ENCODE data around the gene UBLCP1. TPM values are rescaled to one million over a fixed set of nuclear protein-coding genes. Genes with fewer than 3 reads are reported as not detected.

The UBLCP1 gene
- total RNA-seq, 1 experiment from 2014 or later: 32.9 TPM

DNA sequence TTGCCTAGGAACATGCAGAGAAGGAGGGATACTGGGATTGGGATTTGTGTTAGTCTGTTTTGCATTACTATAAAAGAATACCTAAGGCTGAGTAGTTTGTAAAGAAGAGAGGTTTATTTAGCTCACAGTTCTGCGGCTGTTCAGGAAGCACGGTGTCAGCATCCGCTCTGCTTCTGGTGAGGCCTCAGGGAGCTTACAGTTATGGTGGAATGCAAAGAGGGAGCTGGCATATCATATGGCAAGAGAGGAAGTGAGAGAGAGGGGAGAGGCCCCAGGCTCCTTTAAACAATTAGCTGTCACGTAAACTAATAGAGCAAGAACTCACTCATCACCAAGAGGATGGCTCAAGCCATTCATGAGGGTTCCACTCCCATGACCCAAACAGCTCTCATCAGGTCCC, 40.2 kb downstream of the UBLCP1 start (continued):
- TF ChIP-seq, protein P1, sequence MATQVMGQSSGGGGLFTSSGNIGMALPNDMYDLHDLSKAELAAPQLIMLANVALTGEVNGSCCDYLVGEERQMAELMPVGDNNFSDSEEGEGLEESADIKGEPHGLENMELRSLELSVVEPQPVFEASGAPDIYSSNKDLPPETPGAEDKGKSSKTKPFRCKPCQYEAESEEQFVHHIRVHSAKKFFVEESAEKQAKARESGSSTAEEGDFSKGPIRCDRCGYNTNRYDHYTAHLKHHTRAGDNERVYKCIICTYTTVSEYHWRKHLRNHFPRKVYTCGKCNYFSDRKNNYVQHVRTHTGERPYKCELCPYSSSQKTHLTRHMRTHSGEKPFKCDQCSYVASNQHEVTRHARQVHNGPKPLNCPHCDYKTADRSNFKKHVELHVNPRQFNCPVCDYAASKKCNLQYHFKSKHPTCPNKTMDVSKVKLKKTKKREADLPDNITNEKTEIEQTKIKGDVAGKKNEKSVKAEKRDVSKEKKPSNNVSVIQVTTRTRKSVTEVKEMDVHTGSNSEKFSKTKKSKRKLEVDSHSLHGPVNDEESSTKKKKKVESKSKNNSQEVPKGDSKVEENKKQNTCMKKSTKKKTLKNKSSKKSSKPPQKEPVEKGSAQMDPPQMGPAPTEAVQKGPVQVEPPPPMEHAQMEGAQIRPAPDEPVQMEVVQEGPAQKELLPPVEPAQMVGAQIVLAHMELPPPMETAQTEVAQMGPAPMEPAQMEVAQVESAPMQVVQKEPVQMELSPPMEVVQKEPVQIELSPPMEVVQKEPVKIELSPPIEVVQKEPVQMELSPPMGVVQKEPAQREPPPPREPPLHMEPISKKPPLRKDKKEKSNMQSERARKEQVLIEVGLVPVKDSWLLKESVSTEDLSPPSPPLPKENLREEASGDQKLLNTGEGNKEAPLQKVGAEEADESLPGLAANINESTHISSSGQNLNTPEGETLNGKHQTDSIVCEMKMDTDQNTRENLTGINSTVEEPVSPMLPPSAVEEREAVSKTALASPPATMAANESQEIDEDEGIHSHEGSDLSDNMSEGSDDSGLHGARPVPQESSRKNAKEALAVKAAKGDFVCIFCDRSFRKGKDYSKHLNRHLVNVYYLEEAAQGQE (IDR thresholded peaks at IDR 0.05; ENCODE audit: low read depth): no peak

DNA sequence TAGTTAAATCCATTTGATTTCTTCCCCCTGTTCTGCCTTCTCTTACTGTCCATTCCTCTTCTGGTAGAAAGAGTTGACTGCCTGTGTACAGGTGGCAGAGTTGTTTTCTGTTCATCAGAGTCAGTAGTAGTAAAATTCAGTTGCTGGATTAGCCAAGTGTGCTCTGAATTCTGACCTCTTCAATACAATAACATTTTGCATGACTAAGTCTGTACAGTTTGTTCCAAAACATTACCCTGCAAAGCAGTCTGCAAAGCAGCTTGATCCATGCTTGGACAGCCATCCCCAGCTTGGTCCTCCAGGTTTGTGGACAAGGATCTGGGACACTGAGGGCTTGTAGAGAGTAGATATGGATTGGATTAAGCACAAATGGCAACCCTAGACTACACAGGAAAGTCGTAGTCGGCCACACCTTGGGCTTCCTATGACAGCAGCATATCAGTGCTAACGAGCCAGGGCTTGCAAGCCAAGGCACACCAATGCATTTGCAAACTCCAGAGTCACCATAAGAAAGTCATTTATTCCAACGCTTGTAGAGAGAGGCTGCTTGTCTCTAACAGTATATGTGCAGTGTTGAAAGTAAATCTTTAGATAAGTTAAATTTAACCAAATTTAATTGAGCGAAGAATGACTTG, 42.0 kb downstream of the UBLCP1 start:
- intact Hi-C loops (cut with micrococcal nuclease): no loop called here
- Histone ChIP-seq H3K9me3 (ENCODE audit: control insufficient read depth in 1 of 2, insufficient read depth in 1 of 2, low read depth in 1 of 2, low read length in 2 of 2) (peaks cover 15 to 17% of the 10 kb centered on the region in 2 experiments; a peak in 3 of 4 replicates), H2AFZ (ENCODE audit: low read depth, low read length, poor library complexity, severe bottlenecking) (no peak overlapping the region), H4K20me1 (ENCODE audit: insufficient read depth) (no peaks in the 10 kb centered on the region), H3K4me3 (replicated peaks in 1 of 2; ENCODE audit: low read depth in 1 of 2, low read length in 2 of 2) (no peak overlapping the region), H3K27me3 (ENCODE audit: insufficient read depth, low read length) (no peaks in the 10 kb centered on the region), H3K27ac (ENCODE audit: low read depth, low read length) (no peak overlapping the region), H3K36me3 (ENCODE audit: control insufficient read depth in 1 of 2, insufficient read depth in 2 of 2, low read length in 2 of 2) (no peaks in the 10 kb centered on the region), H3K4me1 (ENCODE audit: control insufficient read depth in 1 of 2, insufficient read depth in 2 of 2, low read length in 2 of 2) (no peaks in the 10 kb centered on the region), H3K79me2 (ENCODE audit: insufficient read depth, low read length) (no peaks in the 10 kb centered on the region), H3K4me2 (ENCODE audit: low read length) (no peak overlapping the region), H3K9me2 (ENCODE audit: insufficient read depth) (no peaks in the 10 kb centered on the region), H3K9ac (ENCODE audit: low read length) (no peak overlapping the region)
- ChIA-PET RAD21 (ENCODE audit: low non-redundant PET in 1 of 2, low total read pairs in 2 of 2, uncharacterized antibody in 2 of 2, unreplicated experiment in 2 of 2) (no interaction called here), POLR2A (no interaction called here), CTCF (no interaction called here)
- TF ChIP-seq CBX3 (IDR thresholded peaks at IDR 0.05; ENCODE audit: low read depth) (no peak), CEBPB (IDR thresholded peaks at IDR 0.05; ENCODE audit: low read depth) (no peak), RAD21 (IDR thresholded peaks at IDR 0.05; ENCODE audit: low read depth) (no peak), ELF1 (IDR thresholded peaks at IDR 0.05; ENCODE audit: borderline replicate concordance, low read depth) (no peak), EZH2phosphoT487 (IDR thresholded peaks at IDR 0.05; ENCODE audit: borderline replicate concordance) (no peak), ZFX (IDR thresholded peaks at IDR 0.05) (no peak), TCF7L2 (IDR thresholded peaks at IDR 0.05; ENCODE audit: borderline replicate concordance, extremely low read depth, insufficient read depth, insufficient read length) (no peak)
- TF ChIP-seq, protein P2, sequence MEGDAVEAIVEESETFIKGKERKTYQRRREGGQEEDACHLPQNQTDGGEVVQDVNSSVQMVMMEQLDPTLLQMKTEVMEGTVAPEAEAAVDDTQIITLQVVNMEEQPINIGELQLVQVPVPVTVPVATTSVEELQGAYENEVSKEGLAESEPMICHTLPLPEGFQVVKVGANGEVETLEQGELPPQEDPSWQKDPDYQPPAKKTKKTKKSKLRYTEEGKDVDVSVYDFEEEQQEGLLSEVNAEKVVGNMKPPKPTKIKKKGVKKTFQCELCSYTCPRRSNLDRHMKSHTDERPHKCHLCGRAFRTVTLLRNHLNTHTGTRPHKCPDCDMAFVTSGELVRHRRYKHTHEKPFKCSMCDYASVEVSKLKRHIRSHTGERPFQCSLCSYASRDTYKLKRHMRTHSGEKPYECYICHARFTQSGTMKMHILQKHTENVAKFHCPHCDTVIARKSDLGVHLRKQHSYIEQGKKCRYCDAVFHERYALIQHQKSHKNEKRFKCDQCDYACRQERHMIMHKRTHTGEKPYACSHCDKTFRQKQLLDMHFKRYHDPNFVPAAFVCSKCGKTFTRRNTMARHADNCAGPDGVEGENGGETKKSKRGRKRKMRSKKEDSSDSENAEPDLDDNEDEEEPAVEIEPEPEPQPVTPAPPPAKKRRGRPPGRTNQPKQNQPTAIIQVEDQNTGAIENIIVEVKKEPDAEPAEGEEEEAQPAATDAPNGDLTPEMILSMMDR (IDR thresholded peaks at IDR 0.05 in 2 of 3, conservative IDR thresholded peaks at IDR 0.05 in 1 of 3; ENCODE audit: borderline replicate concordance in 1 of 3, insufficient read depth in 1 of 3, low read depth in 2 of 3, low read length in 2 of 3): no peak
- TF ChIP-seq, protein P3, sequence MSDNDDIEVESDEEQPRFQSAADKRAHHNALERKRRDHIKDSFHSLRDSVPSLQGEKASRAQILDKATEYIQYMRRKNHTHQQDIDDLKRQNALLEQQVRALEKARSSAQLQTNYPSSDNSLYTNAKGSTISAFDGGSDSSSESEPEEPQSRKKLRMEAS (IDR thresholded peaks at IDR 0.05): no peak
- BruUV-seq (replicated peaks): no TSS peak
- DNase-seq (ENCODE audit: low read depth, low spot score) (no peak), ATAC-seq (no peak)

Measured in HCT116 (cell line).